Hepatocyte (in vitro differentiated cells): ENCODE results near the gene SELENOI. TPM values are rescaled to one million over a fixed set of nuclear protein-coding genes. Genes with fewer than 3 reads are reported as not detected.

ENCODE experiments used
- DNase-seq: peaks from one replicate; pipeline ENCODE4 v3.0.0-alpha.2; 2016; ENCODE audit warnings: low spot score
- H2AFZ ChIP-seq: fragments of 200-600 bp; sonication (generic); 2 replicates; pipeline ENCODE4 v1.6.0; 2016; ENCODE audit warnings: antibody characterized with exemption, mild to moderate bottlenecking
- H3K27ac ChIP-seq: fragments of 200-600 bp; sonication (generic); 2 replicates; pipeline ENCODE4 v1.5.1; 2016; ENCODE audit warnings: mild to moderate bottlenecking
- H3K27me3 ChIP-seq: fragments of 200-600 bp; sonication (generic); 2 replicates; pipeline ENCODE4 v1.6.1; 2016
- H3K36me3 ChIP-seq: fragments of 200-600 bp; sonication (generic); replicated peaks from 2 replicates; pipeline ENCODE4 v1.5.1; 2016; ENCODE audit warnings: low read depth; ENCODE audit not compliant: insufficient read depth
- H3K4me1 ChIP-seq: fragments of 200-600 bp; sonication (generic); 2 replicates; pipeline ENCODE4 v1.5.1; 2016; ENCODE audit warnings: mild to moderate bottlenecking, moderate library complexity; ENCODE audit not compliant: insufficient read depth
- H3K4me2 ChIP-seq: fragments of 200-600 bp; sonication (generic); 2 replicates; pipeline ENCODE4 v1.6.0; 2016
- H3K4me3 ChIP-seq: fragments of 200-600 bp; sonication (generic); 2 replicates; pipeline ENCODE4 v1.5.1; 2016; ENCODE audit warnings: mild to moderate bottlenecking
- H3K79me2 ChIP-seq: fragments of 200-600 bp; sonication (generic); 2 replicates; pipeline ENCODE4 v1.6.0; 2017; ENCODE audit warnings: mild to moderate bottlenecking
- H3K9me2 ChIP-seq: fragments of 200-600 bp; sonication (generic); replicated peaks from 2 replicates; pipeline ENCODE4 v1.6.0; 2017; ENCODE audit warnings: mild to moderate bottlenecking; ENCODE audit not compliant: insufficient read depth
- H3K9me3 ChIP-seq: fragments of 200-600 bp; sonication (generic); 2 replicates; pipeline ENCODE4 v1.5.1; 2016; ENCODE audit warnings: low read depth, mild to moderate bottlenecking
- H4K20me1 ChIP-seq: fragments of 200-600 bp; sonication (generic); 2 replicates; pipeline ENCODE4 v1.6.0; 2016; ENCODE audit warnings: mild to moderate bottlenecking; ENCODE audit not compliant: insufficient read depth, poor library complexity, severe bottlenecking
- CTCF ChIP-seq: fragments of 200-600 bp; sonication (generic); IDR thresholded peaks from 2 replicates; pipeline ENCODE4 v1.5.1; 2016; ENCODE audit warnings: antibody characterized with exemption, mild to moderate bottlenecking; ENCODE audit not compliant: poor library complexity
- EZH2 ChIP-seq: fragments of 200-600 bp; sonication (generic); IDR thresholded peaks from 2 replicates; pipeline ENCODE4 v1.6.1; 2016; ENCODE audit warnings: antibody characterized with exemption, mild to moderate bottlenecking, borderline replicate concordance
- EZH2phosphoT487 ChIP-seq: fragments of 200-600 bp; sonication (generic); IDR thresholded peaks from one replicate; pipeline ENCODE4 v1.6.1; 2018; ENCODE audit warnings: antibody characterized with exemption, mild to moderate bottlenecking, low read depth, moderate library complexity; ENCODE audit not compliant: unreplicated experiment, severe bottlenecking
- WGBS: methylation state at CpG from one replicate; pipeline ENCODE4 v1.1.6; 2016; ENCODE audit warnings: low lambda C conversion rate; ENCODE audit errors: missing lambda C conversion rate; 5-methylcytosine and 5-hydroxymethylcytosine counted together
- polyA plus RNA-seq: library from polyadenylated mRNA; unstranded; fragments of >200 nt; fragmentation: Nextera tagmentation; extraction: Ambion mirVana; gene quantifications from 2 replicates; pipeline ENCODE4 v1.2.1, GENCODE V29; 2016
- total RNA-seq: library from RNA; depleted of rRNA; stranded (reverse); fragments of >200 nt; gene quantifications from 2 replicates; pipeline ENCODE4 v1.2.3, GENCODE V29; 2014

Gene SELENOI
- total and polyA plus RNA-seq, 2 experiments from 2014 or later: 6.4 to 34.4 TPM

- 58% methylated on average over 3 of the region's 3 CpGs for WGBS
- Histone ChIP-seq H3K27ac (no peak overlapping the region), H4K20me1 (no peaks in the 10 kb centered on the region), H3K4me1 (peaks cover 5% of the 10 kb centered on the region), H2AFZ (no peak overlapping the region), H3K4me3 (no peak overlapping the region), H3K4me2 (no peak overlapping the region), H3K36me3 (no peaks in the 10 kb centered on the region), H3K9me3 (no peaks in the 10 kb centered on the region), H3K9me2 (no peaks in the 10 kb centered on the region), H3K27me3 (no peaks in the 10 kb centered on the region), H3K79me2 (peaks cover 14% of the 10 kb centered on the region)
- no peak for DNase-seq
- TF ChIP-seq EZH2phosphoT487: no peak
- no peak for TF ChIP-seq EZH2
These were observed 5.1 kb upstream of the SELENOI start for GRCh38 chr2:26340831-26341230.

DNA sequence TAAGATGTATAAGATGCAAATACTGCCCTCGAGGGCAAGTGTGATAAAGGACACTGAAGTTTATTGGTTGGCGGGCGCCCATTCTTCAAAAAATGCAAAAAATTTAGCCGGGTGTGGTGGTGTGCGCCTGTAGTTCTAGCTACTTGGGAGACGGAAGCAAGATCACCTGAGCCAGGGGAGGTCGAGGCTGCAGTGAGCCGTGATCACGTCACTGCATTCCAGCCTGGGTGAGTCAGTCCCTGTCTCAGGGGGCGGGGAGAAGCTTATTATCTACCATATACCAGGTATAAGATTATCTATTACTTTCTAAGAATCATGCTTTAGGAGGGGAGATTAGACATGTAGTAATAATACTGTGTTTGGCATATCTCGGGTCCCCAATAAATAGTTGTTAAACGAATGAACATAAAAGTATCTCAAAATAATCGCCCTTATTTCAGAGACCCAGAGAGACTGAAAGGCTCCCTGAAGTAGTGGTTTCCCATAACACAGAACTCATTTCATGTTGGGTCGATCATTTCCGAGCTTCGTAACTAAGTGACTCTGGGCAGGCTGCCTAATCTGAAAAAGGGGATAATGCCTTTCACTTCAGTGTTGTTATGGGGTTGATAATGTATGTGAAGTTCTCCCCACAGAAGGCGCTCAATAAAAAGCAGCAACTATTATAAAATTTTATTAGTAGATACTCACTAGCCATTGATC lies 1.2 kb upstream of the SELENOI start:
- TF ChIP-seq EZH2: no peak
- TF ChIP-seq EZH2phosphoT487: no peak
- TF ChIP-seq CTCF: no peak
- Histone ChIP-seq H3K9me2 (no peaks in the 10 kb centered on the region), H4K20me1 (peaks cover 12% of the 10 kb centered on the region), H3K79me2 (peaks cover 45% of the 10 kb centered on the region), H2AFZ (peak overlapping the region; percentile 28), H3K4me3 (peak overlapping the region; percentile 42), H3K27me3 (no peaks in the 10 kb centered on the region), H3K9me3 (no peaks in the 10 kb centered on the region), H3K4me1 (peaks cover 16% of the 10 kb centered on the region), H3K4me2 (peak overlapping the region; percentile 83), H3K36me3 (no peaks in the 10 kb centered on the region), H3K27ac (peak overlapping the region; percentile 94)
- 37% methylated on average over 17 of the region's 17 CpGs for WGBS
- peak; percentile 79 for DNase-seq

- Histone ChIP-seq H3K27me3 (no peaks in the 10 kb centered on the region), H3K4me2 (peak overlapping the region; percentile 83), H3K4me1 (peaks cover 16% of the 10 kb centered on the region), H3K79me2 (peaks cover 50% of the 10 kb centered on the region), H3K36me3 (no peaks in the 10 kb centered on the region), H3K27ac (peak overlapping the region; percentile 94), H2AFZ (peak overlapping the region; percentile 28), H3K4me3 (peak overlapping the region; percentile 42), H3K9me2 (no peaks in the 10 kb centered on the region), H3K9me3 (no peaks in the 10 kb centered on the region), H4K20me1 (peaks cover 13% of the 10 kb centered on the region)
- TF ChIP-seq CTCF: no peak
- no peak for TF ChIP-seq EZH2
- TF ChIP-seq EZH2phosphoT487: no peak
- WGBS: under 1% methylated on average over 9 of the region's 9 CpGs
- DNase-seq: no peak
These were observed 729 bp upstream of the SELENOI start for GRCh38 chr2:26345283-26345544.

- TF ChIP-seq EZH2 (no peak), EZH2phosphoT487 (no peak)
- Histone ChIP-seq H4K20me1 (peaks cover 17% of the 10 kb centered on the region), H3K4me3 (peak within 1 kb of the TSS; percentile 88), H3K4me2 (peak within 1 kb of the TSS; percentile 94), H3K36me3 (no peaks in the 10 kb centered on the region), H3K9me2 (no peaks in the 10 kb centered on the region), H3K27ac (peak within 1 kb of the TSS; percentile 94), H3K4me1 (peaks cover 16% of the 10 kb centered on the region), H2AFZ (peak within 1 kb of the TSS; percentile 18), H3K79me2 (peaks cover 64% of the 10 kb centered on the region), H3K9me3 (no peaks in the 10 kb centered on the region), H3K27me3 (no peaks in the 10 kb centered on the region)
- DNase-seq: peak; percentile 76
- 2% methylated on average over 23 of the region's 28 CpGs for whole genome bisulfite sequencing
These were observed 611 bp downstream of the SELENOI start, which contains the start of gene ADGRF3 for GRCh38 chr2:26346454-26347053. Gene ADGRF3, minus strand, starts transcription at chr2:26346789. Its CDS starts 555 bp downstream, at chr2:26346234.
